Natural killer cell treated with Interleukin-12 subunit alpha and Interleukin-12 subunit beta and Interleukin-15 and Interleukin-18, amount 100 ng/mL, for 72 hours (primary cell): ENCODE results near the gene CREB5. TPM values are rescaled to one million over a fixed set of nuclear protein-coding genes. Genes with fewer than 3 reads are reported as not detected.

ENCODE experiments used
- ATAC-seq, 2 donors: fragments of 150-1000 bp; cut with Tn5 transposase in 1 of 2; sonication (Bioruptor Pico), chemical (Tn5 transposase) in 1 of 2; 2 replicates each; pipeline ENCODE4 v1.10.0; 2021
- DNase-seq: peaks from one replicate; pipeline ENCODE4 v3.0.0; 2022; ENCODE audit warnings: low spot score
- H3K27ac Mint-ChIP-seq, 2 donors: 1 replicate in 1 of 2; 2 replicates in 1 of 2; pipeline ENCODE4 v1.8.0; 2022; ENCODE audit warnings: mixed read lengths in 2 of 2, mild to moderate bottlenecking in 1 of 2, moderate library complexity in 1 of 2
- H3K27me3 Mint-ChIP-seq, 2 donors: 1 replicate in 1 of 2; 2 replicates in 1 of 2; pipeline ENCODE4 v1.8.0; 2022; ENCODE audit warnings: mixed read lengths in 2 of 2
- H3K36me3 Mint-ChIP-seq: one replicate; pipeline ENCODE4 v1.8.0; 2022; ENCODE audit warnings: mixed read lengths
- H3K4me1 Mint-ChIP-seq, 2 donors: 1 replicate in 1 of 2; 2 replicates in 1 of 2; pipeline ENCODE4 v1.8.0; 2022; ENCODE audit warnings: low read depth in 2 of 2, mixed read lengths in 2 of 2, mild to moderate bottlenecking in 1 of 2
- H3K4me3 Mint-ChIP-seq: one replicate; pipeline ENCODE4 v1.8.0; 2022; ENCODE audit warnings: mixed read lengths
- H3K9me3 Mint-ChIP-seq: 2 replicates; pipeline ENCODE4 v1.8.0; 2022; ENCODE audit warnings: mixed read lengths
- total RNA-seq, 2 donors: library from RNA; stranded (reverse); gene quantifications; one replicate each; pipeline ENCODE4 v1.2.3, GENCODE V29; 2022

CREB5 gene
- total RNA-seq, 2 donors from 2014 or later, result 0.62 TPM; not detected in 1

- ATAC-seq, result no peak
- Mint-ChIP-seq H3K36me3 (no peaks in the 10 kb centered on the region), H3K4me1 (no peaks in the 10 kb centered on the region), H3K27me3 (peaks cover 27 to 54% of the 10 kb centered on the region in 2 donors), H3K4me3 (no peak overlapping the region), H3K9me3 (no peaks in the 10 kb centered on the region), H3K27ac (no peak overlapping the region)
- no peak for DNase-seq
These were observed 53.4 kb downstream of the CREB5 start for GRCh38 chr7:28465697-28466096.

DNA sequence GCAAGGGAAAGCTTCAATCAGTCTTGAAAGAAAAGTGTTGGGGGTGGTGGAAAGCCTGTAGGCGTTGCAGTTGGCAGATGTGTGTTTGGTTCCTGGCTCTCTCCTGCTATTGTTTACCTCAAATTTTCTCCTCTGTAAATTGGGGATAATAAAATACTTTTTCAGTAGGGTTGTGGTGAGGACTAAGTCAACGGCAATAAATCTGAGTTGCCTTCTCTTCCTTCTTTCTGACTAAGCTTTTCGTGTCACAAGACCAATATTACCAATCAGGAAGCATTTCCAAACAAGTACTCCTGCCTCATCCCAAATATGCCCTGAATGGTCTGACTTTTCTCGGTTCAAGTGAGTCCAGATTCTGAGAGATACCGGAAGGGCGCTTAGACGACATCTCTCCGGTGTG, 54.0 kb downstream of the CREB5 start:
- no peak overlapping the region for H3K27ac Mint-ChIP-seq
- DNase-seq (no peak), ATAC-seq (no peak)
- no peaks in the 10 kb centered on the region for H3K4me1 Mint-ChIP-seq
- H3K4me3 Mint-ChIP-seq, result no peak overlapping the region
- peaks cover 27 to 55% of the 10 kb centered on the region in 2 donors for H3K27me3 Mint-ChIP-seq
- no peaks in the 10 kb centered on the region for H3K9me3 Mint-ChIP-seq
- no peaks in the 10 kb centered on the region for H3K36me3 Mint-ChIP-seq

GRCh38 chr7:28466885-28467284, 54.6 kb downstream of the CREB5 start:
- Mint-ChIP-seq H3K27ac (no peak overlapping the region), H3K36me3 (no peaks in the 10 kb centered on the region), H3K9me3 (no peaks in the 10 kb centered on the region), H3K4me3 (no peak overlapping the region), H3K4me1 (no peaks in the 10 kb centered on the region), H3K27me3 (peaks cover 26 to 53% of the 10 kb centered on the region in 2 donors)
- no peak for DNase-seq
- ATAC-seq, result peak in 1 of 2 donors; percentile 38

GRCh38 chr7:28469562-28469961, 57.2 kb downstream of the CREB5 start:
- H3K27me3 Mint-ChIP-seq, result peaks cover 27 to 50% of the 10 kb centered on the region in 2 donors
- no peaks in the 10 kb centered on the region for H3K36me3 Mint-ChIP-seq
- H3K4me3 Mint-ChIP-seq, result no peak overlapping the region
- DNase-seq (no peak), ATAC-seq (no peak)
- H3K9me3 Mint-ChIP-seq, result no peaks in the 10 kb centered on the region
- H3K27ac Mint-ChIP-seq, result no peak overlapping the region
- no peaks in the 10 kb centered on the region for H3K4me1 Mint-ChIP-seq

GRCh38 chr7:28470344-28470743, 58.0 kb downstream of the CREB5 start:
- DNase-seq (no peak), ATAC-seq (no peak)
- no peak overlapping the region for H3K4me3 Mint-ChIP-seq
- no peak overlapping the region for H3K27ac Mint-ChIP-seq
- H3K36me3 Mint-ChIP-seq, result no peaks in the 10 kb centered on the region
- H3K27me3 Mint-ChIP-seq, result peaks cover 27 to 51% of the 10 kb centered on the region in 2 donors
- no peaks in the 10 kb centered on the region for H3K9me3 Mint-ChIP-seq
- H3K4me1 Mint-ChIP-seq, result no peaks in the 10 kb centered on the region

DNA sequence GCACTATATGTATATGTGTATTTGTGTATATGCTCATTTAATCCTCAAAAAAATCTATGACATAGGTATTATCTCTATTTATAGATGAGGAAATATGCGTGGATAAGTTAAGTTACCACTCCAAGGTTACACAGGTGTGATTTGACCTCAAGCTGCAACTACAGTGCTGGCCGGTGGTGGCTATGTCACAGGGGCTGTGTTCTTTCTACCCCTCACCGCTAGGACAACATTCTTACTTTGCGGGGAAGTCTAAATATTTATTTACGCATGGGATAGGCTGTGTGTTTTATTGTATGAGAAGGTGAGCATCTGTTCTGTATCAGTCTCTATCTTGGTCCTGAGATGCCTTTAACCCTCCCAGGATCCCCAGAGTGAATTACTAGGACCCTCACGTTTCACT, 60.0 kb downstream of the CREB5 start:
- no peak overlapping the region for H3K4me3 Mint-ChIP-seq
- H3K4me1 Mint-ChIP-seq, result no peaks in the 10 kb centered on the region
- no peaks in the 10 kb centered on the region for H3K36me3 Mint-ChIP-seq
- peaks cover 24 to 53% of the 10 kb centered on the region in 2 donors for H3K27me3 Mint-ChIP-seq
- DNase-seq (no peak), ATAC-seq (no peak)
- H3K9me3 Mint-ChIP-seq, result no peaks in the 10 kb centered on the region
- no peak overlapping the region for H3K27ac Mint-ChIP-seq

DNA sequence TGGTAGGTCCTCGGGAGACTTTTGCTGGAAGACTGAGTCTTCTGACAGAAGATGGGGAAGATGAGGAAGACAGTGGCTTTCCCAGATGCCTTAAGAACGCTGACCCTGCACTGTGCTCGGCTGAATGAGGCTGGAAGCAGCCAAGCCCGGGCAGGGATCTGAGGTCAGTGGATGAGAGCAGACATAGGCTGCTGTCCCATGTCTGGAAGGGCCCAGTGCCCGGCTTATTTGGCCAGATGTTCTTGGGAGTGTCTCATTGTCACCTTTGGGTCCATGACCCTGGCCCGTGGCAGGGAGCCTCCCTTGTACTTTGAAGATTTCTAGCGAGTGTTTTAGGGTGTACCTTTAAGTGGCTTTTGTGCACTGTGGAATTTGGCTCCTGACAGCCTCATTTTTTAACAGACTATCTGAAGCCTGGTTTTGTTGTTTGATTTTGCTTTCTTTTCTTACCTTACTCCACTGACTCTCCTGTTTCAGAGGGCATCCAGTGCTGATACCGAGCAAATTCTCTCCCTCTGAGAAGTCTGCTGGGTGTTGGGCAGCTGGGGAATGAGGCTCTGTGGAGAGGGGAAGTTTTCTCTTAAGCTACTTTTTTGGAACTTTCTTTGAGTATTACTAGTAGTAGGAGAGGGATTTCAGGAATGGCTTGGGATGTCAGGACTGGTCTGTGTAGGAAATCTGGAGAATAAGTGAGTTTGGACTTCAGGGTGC, 61.4 kb downstream of the CREB5 start:
- Mint-ChIP-seq H3K27me3 (peaks cover 24 to 54% of the 10 kb centered on the region in 2 donors), H3K36me3 (no peaks in the 10 kb centered on the region), H3K27ac (no peak overlapping the region), H3K4me1 (no peaks in the 10 kb centered on the region), H3K4me3 (no peak overlapping the region), H3K9me3 (no peaks in the 10 kb centered on the region)
- no peak for DNase-seq
- peak in 1 of 2 donors; percentile 48 for ATAC-seq

DNA sequence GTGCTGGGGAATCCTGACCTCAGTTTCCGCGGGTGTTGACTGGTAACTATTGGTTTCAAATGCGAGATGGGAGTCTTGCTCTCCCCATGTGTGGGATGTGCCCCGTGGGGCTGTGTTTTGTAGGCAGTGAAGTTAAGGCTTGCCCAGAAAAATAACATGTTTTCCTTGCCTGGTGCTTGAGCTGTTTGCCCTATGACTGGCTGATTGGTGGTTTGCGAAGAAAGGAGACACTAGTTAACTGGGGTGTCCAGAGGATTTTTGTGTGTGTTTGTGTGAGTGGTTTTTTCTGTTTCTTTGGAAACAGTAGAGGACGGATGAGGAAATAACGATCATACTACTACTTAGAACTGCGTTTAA, 61.9 kb downstream of the CREB5 start:
- ATAC-seq, result no peak
- Mint-ChIP-seq H3K36me3 (no peaks in the 10 kb centered on the region), H3K27ac (no peak overlapping the region), H3K4me1 (no peaks in the 10 kb centered on the region), H3K27me3 (peaks cover 27 to 51% of the 10 kb centered on the region in 2 donors), H3K9me3 (no peaks in the 10 kb centered on the region), H3K4me3 (no peak overlapping the region)
- DNase-seq, result no peak

- H3K4me1 Mint-ChIP-seq, result no peaks in the 10 kb centered on the region
- DNase-seq, result no peak
- peaks cover 27 to 51% of the 10 kb centered on the region in 2 donors for H3K27me3 Mint-ChIP-seq
- no peak overlapping the region for H3K27ac Mint-ChIP-seq
- H3K9me3 Mint-ChIP-seq, result no peaks in the 10 kb centered on the region
- H3K36me3 Mint-ChIP-seq, result no peaks in the 10 kb centered on the region
- H3K4me3 Mint-ChIP-seq, result no peak overlapping the region
- ATAC-seq, result no peak
These were observed 62.3 kb downstream of the CREB5 start for GRCh38 chr7:28474640-28475039.

GRCh38 chr7:28477041-28477442, 64.7 kb downstream of the CREB5 start:
- no peak overlapping the region for H3K4me3 Mint-ChIP-seq
- H3K27ac Mint-ChIP-seq, result no peak overlapping the region
- DNase-seq (no peak), ATAC-seq (no peak)
- peaks cover 3 to 14% of the 10 kb centered on the region in 2 donors for H3K4me1 Mint-ChIP-seq
- H3K9me3 Mint-ChIP-seq, result no peaks in the 10 kb centered on the region
- H3K27me3 Mint-ChIP-seq, result peaks cover 25 to 51% of the 10 kb centered on the region in 2 donors
- no peaks in the 10 kb centered on the region for H3K36me3 Mint-ChIP-seq

DNA sequence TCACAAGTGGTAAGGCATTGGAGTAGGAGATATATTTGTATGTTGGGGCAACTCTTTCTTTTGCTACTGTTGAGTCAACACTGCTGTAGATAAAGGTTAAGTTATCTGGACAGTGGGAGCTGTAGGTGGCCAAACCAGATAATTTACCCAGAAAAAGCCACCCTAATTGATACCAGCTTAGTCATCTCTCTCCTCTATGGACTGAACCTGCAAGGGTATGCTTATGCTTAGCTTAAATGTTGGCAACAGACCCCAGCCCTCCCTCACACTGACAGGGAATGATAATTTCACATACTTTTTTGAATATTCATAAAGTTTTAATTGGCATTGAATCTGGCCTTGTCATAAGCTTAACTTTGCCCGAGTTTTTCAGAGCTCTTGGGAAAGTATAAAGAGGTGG, 66.3 kb downstream of the CREB5 start:
- Mint-ChIP-seq H3K9me3 (no peaks in the 10 kb centered on the region), H3K4me1 (peaks cover 3 to 14% of the 10 kb centered on the region in 2 donors), H3K4me3 (no peak overlapping the region), H3K27ac (no peak overlapping the region), H3K27me3 (peaks cover 21 to 38% of the 10 kb centered on the region in 2 donors), H3K36me3 (no peaks in the 10 kb centered on the region)
- ATAC-seq (no peak), DNase-seq (no peak)

DNA sequence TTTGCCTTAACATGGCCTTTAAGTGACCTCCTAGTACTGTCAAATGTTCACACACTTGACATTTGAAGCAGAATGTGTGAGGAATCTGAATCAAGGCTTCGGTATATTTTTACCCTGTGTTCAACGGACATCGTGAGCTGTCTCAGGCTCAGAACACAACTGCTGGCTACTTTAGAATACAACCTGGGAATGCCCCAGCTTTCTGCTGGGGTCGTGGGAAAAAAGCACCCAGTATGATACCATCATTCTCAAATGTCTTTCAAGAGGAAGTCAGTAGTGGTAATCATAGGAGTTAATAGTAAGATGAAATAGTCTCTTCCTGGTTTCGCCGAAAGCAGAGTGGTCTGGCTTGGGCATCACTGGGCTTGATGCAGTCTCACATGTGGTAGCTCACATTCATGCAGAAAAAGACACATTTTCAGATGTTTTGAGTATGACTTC, 67.2 kb downstream of the CREB5 start:
- ATAC-seq (no peak), DNase-seq (no peak)
- Mint-ChIP-seq H3K27me3 (peaks cover 14 to 30% of the 10 kb centered on the region in 2 donors), H3K9me3 (no peaks in the 10 kb centered on the region), H3K27ac (no peak overlapping the region), H3K36me3 (no peaks in the 10 kb centered on the region), H3K4me3 (no peak overlapping the region), H3K4me1 (peaks cover 3 to 14% of the 10 kb centered on the region in 2 donors)

- Mint-ChIP-seq H3K27me3 (peaks cover 16 to 27% of the 10 kb centered on the region in 2 donors), H3K4me3 (no peak overlapping the region), H3K36me3 (no peaks in the 10 kb centered on the region), H3K9me3 (no peaks in the 10 kb centered on the region), H3K27ac (no peak overlapping the region), H3K4me1 (peaks cover 3 to 14% of the 10 kb centered on the region in 2 donors)
- DNase-seq (no peak), ATAC-seq (no peak)
These were observed 68.3 kb downstream of the CREB5 start for GRCh38 chr7:28480595-28480994.

DNA sequence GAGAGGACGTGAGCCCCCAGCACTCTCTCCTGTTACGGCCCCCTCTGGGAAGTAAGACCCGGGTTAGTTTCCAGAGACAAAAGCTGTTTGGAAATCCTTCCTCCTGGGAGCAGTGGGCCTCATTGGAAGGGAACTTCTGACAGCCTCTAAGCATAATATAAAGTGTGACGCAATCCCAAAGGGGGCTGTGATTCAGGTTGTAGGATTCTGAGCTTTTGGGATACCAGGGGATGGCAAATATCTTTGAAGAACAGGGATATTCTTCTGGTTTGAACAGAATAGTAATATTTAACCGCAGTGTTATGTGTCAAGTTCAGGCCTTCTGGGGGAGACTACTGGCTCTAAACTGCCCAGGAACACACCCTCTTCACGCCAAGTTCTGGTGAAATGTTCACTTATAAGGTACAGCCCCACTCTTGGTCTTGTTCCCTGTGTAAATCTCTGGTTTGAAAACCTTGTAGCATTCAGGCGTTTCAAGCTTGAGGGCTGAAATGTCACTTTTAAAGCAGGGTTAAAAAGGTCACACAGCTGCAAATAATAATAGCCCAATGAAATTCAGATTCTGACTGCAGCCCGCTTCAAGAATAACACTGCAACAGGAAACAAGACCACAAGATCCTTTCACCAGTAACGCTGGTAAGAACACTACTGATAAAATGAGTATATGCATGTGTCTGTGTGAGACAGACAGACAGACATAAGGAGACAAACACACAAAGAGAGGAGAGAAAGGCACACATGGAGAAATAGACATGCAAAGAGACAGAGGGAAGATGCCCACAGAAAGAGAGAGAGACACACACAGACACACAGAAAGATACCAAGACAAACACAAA, 69.0 kb downstream of the CREB5 start:
- Mint-ChIP-seq H3K36me3 (no peaks in the 10 kb centered on the region), H3K27me3 (peaks cover 14 to 23% of the 10 kb centered on the region in 2 donors), H3K4me1 (peaks cover 3 to 14% of the 10 kb centered on the region in 2 donors), H3K27ac (no peak overlapping the region), H3K9me3 (no peaks in the 10 kb centered on the region), H3K4me3 (no peak overlapping the region)
- ATAC-seq, result peak; percentile 52 to 85
- DNase-seq, result no peak
